GM18951 (cell line): Measurements from ENCODE around the gene CCL14.
"Not testable (repeated sequence)": the region's sequence is repeated elsewhere in the genome, so short reads cannot be mapped to it uniquely, and the experiment has no call there.

Experiments
- POLR2A ChIP-seq: IDR thresholded peaks from 4 replicates; pipeline ENCODE4 v1.6.1; 2011; ENCODE audit warnings: mild to moderate bottlenecking; ENCODE audit not compliant: insufficient read length, insufficient read depth; ENCODE audit errors: extremely low read depth
- in situ Hi-C: fragments of 300-500 bp; cut with MboI; formaldehyde crosslinking; loops from one replicate; pipeline ENCODE4 v1.12.0; 2022; ENCODE audit warnings: low sequenced_read_pairs, mixed read lengths, inconsistent platforms; ENCODE audit not compliant: unreplicated experiment

The CCL14 gene

DNA sequence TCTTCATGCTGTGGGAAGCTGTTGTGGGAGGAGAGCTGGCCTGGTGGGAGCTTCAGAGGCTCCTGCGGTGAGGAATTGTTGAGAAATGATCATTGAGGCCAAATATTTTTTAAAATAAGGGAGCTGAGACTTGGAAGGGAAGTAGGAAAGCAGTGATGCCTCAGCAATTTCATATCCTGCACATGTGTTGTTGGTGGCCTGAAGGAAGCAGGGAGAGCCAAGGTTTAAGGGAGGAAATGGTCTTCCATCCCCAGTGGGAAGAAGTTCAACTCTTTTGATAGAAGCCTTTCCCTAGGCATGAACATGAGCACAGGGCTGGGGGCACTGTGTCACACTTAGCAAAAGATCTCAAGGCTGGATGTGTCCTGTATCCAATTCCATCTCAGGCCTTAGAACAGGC lies at the start of gene CCL14:
CCL14 (minus strand) TSS at position 87 of the 400 bp plus-strand sequence; CDS start at position 7, 80 bp downstream.
- in situ Hi-C loops, result no loop called here
- no peak for TF ChIP-seq POLR2A

DNA sequence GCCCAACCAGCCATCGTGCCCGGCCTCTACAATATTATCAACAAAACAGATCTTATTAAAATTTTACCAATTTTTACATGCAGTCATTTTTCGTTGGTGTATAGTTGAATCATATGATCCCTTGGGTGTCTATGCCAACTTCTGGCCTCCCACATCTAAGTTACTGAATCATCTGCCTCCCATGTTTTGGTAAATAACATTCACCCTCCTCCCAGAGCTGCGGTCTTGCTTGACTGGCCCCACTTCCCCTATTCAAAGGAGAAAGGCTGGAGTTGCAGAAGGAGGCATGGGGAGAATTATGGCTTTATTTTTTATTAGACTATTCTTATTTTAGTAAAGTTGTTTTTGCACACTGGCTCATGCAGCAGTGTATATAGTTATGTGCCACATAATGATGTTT lies 49.7 kb upstream of the CCL14 start:
- TF ChIP-seq POLR2A, result no peak
- in situ Hi-C loops, result no loop called here

DNA sequence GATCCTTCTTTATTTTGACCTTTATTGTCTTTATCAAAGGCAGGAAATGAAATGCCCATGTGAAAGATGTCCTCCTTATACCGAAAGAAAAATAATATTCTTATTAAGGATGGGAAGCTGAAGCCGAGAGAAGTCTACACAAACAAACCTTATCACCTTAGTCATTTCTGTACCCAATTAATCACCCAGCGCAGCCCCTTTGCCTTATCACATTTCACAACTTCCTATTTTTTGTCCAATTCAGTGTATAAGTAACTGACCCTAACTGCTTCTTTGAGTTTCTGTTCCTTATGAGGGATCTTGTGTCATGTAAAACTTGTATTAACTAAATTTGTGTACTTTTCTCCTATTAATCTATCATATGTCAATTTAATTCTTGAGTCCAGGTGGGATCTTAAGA lies 47.6 kb upstream of the CCL14 start:
- in situ Hi-C loops, result no loop called here
- TF ChIP-seq POLR2A, result no peak

DNA sequence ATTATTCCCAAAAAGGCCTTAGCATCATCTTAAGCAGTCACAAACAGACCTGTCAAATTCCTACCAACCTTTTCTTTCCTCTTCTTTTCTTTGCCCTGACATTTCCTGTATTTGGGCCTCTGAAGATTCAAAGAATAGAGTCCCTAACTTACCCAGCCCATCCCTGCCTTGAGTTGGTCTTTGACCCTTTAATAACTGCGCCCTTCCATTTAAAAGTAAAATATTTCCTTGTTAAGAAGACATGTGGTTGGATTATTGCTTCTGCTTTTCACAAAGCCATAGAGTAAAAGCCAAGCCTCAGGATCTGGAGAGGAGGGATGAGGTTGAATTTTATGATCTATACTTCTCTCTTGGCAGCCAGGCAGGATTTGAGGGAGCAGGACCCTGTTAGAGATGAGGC lies 44.4 kb upstream of the CCL14 start:
- no peak for TF ChIP-seq POLR2A
- in situ Hi-C loops, result no loop called here

DNA sequence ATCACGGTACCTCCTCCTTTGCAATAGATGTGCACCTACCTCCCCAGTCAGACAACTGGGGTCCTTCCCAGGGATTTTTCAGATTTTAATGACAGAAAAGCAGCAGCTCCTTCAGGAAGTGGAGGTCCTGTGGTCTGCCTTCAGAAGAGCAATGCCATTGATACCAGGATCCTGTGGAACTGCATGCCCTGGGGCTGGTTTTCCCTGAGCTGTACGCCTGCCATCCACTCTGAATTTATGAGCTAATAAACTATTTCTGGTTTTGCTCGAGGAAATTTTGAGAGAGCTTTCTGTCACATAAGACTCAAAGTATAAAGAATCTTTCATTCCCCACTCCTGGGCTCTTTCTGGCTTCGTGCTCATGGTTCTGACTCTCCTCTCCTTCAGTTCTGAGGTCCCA lies 41.2 kb upstream of the CCL14 start:
- in situ Hi-C loops, result no loop called here
- no peak for TF ChIP-seq POLR2A

DNA sequence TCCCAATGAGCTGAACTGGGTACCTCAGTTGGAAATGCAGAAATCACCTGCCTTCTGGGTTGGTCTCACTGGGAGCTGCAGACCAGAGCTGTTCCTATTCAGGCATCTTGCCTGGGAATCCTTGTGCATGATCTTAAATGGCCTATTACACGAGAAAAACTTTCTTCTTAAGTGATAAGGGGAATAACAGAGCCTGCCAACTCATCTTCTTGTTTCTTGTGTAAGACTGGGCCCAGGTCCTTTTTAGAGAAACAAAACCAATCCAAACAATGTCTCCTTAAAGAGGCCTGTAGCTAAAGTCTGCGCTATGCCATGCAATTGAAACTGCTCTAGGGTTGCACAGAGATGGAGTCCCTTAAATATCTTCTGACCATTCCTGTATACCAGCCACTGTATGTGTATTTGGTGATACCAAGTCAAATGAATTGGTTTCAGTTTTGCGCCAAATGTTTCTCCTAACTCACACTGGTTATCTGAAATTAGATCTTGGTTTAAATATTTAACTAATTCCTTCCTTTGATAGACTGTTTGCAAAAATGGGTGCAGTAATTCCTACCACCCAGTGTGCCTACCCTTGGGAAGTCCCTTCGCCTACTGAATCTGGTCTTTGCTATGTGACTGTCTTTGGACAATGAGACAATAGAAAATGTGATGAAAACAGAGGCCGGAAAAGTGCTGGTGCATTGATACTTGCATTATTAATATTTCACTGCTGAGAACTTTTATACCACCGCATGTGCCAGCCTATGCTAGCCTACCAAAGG lies 37.8 kb upstream of the CCL14 start:
- in situ Hi-C loops, result no loop called here
- TF ChIP-seq POLR2A, result no peak

DNA sequence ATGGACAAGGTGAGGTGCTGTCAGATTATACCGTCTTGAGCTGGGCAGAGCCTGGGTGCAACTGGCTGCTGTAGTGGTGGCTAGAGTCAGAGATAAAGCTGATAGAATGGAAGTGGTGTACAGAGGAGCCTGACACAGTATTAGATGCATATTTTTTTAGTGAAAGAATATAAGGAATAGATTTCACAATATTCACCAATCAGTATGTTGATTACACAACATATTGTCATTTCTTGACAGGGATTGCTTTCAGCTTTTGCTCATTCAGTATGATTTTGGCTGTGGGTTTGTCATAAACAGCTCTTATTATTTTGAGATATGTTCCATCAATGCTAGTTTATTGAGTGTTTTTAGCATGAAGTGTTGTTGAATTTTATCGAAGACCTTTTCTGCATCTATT lies 32.9 kb upstream of the CCL14 start:
- in situ Hi-C loops, result no loop called here
- no peak for TF ChIP-seq POLR2A

DNA sequence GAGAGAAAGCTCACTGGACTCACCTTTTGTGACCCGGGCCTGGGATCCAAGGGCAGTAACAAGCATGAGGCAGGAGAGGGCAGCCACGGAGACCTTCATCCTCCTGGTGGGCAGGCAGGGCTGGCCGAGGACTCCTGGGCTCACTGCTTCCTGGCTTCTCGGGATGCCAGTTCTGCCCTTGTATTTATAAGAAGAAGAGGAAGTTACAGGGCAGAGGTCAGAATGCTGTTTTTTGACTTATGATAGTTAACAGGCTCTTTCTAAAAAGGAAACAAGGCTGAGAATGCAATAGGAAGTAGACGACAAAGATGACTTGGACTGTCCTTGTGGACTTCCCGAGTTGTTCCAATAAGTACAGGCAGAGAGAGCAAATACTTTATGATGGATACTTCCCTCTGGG lies 31.3 kb upstream of the CCL14 start, which contains the start of gene CCL23:
CCL23 (minus strand) TSS at position 174 of the 400 bp plus-strand sequence; CDS start at position 99, 75 bp downstream.
- no peak for TF ChIP-seq POLR2A
- in situ Hi-C loops, result no loop called here

DNA sequence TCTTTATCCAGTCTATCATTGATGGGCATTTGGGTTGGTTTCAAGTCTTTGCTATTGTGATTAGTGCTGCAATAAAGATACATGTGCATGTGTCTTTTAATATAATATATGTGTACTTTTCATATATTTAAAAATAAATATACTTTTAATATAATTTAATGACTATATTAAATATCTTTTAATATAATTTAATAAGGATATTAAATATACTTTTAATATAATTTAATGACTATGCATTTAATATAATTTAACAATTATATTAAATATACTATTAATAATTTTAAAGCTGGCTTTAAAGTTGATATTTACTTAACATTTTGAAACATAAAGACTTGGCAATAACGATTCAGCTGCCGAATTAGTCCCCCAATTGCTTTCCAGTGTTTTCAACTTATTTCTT lies 30.0 kb upstream of the CCL14 start:
- TF ChIP-seq POLR2A, result no peak
- in situ Hi-C loops, result no loop called here

DNA sequence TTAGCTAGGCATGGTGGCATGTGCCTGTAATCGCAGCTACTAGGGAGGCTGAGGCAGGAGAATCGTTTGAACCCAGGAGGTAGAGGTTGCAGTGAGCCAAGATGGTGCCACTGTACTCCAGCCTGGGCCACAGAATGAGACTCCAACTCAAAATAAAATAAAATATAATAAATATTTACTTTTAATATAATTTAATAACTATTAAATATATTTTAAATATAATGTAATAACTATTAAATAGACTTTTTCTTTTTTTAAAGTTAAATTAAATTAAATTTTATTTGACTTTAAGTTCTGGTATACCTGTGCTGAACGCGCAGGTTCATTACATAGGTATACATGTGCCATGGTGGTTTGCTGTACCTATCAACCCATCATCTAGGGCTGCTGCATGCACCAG lies 29.4 kb upstream of the CCL14 start:
- in situ Hi-C loops, result not testable (repeated sequence)

DNA sequence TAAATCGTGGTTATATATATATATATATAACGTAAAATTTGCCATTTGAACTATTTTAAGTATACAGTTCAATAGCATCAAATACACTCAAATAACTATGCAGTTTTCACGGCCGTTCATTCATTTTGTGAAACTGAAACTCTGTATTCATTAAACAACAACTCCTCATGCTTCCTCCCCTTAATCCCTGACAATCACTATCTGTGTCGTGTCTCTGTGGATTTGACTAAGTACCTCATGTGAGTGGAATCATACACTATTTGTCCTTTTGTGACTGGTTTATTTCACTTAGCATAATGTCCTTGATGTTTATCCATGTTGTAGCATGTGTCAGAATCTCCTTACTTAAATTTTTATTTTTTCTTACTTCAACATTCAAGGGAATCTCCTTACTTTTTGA lies 28.4 kb upstream of the CCL14 start:
- in situ Hi-C loops, result no loop called here
- no peak for TF ChIP-seq POLR2A

DNA sequence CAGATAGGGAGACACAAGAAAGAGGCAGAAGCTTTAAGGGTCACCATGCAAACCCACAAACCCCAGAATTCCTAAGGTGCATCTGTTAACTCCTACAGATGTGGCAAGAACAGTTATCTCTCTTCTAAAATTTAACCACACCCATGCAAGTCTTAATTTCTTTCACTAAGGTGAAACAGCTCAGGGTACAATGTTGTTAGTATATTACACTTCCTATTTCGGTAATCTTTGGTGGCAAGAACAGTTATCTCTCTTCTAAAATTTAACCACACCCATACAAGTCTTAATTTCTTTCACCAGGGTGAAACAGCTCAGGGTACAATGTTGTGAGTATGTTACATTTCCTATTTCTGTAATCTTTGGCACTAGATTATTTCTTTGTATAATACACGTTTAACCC lies 24.7 kb upstream of the CCL14 start:
- TF ChIP-seq POLR2A, result no peak
- in situ Hi-C loops, result no loop called here

DNA sequence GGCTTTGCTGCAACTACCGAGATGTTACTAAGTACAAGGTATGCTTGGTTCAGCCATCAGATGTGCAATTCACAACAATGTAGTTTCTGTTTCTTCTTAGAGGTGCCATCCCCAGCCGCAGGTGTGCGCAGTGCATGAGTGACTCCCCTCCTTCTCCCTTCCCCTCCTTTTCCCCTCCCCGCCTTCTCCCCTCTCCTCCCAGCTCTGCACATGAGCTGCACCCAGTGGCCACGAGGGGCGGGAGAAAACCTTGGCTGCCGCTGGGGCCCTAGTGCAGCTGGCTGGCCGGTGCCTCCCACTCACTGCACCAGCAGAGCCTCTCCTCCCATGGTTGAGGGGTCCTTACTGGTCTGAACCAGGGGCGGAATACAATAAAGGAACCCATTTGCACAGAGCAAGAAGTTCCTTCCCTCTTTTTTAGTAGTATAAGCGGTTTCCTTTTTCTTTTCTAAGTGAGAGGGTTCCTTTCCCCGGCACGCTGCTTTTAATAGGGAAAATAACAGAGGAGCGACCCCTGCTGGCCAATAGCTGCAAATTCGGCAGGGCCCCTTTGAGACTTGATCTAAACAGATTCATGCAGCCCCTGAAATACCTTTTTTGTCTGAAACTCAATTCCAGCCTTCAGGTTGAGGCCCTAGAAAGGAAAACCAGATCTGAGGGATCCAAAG lies 22.6 kb upstream of the CCL14 start:
- TF ChIP-seq POLR2A, result no peak
- in situ Hi-C loops, result no loop called here

DNA sequence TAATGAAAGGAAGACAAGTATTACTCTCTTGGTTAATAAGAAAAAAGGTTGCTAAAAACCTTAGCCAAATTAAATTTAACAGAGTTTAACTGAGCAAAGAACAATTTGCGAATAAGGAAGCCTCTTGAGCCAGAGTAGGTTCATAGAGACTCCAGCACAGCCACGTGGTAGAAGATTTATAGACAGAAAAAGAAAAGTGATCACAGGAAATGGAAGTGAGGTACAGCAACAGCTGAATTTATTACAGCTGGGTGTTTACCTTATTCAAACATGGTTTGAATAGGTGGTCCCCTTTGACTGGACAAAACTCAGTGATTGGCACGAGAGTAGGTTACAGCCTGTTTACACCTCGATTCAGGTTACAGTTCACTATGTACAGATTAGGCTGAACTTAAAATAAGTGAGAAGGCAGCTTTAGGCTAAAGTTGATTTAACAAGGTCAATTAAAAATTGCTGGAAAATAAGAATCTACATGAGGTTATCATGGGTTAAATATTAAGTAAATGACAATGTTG lies 18.1 kb upstream of the CCL14 start:
- in situ Hi-C loops, result no loop called here
- no peak for TF ChIP-seq POLR2A
